ENCODE results near the gene PLEKHG5.

DNA sequence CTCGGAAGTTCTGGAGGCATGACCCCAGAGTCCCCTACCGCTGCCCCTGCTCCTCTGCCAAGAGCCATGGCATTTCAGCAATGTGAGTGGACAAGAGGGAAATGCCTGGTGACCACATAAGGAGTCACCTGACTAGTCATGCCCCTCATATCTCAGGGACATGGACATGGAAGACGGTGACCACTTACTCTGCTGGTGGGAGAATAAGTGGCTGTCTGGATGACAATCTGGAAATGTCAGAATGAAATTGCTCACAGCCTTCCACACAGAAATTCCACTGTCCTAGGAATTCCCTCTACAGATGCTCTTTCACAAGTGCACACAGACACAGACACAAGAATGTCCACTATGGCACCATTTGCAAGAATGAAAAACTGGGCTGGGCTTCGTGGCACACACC lies 24.3 kb upstream of the PLEKHG5 start:
- TF ChIP-seq, protein P1, sequence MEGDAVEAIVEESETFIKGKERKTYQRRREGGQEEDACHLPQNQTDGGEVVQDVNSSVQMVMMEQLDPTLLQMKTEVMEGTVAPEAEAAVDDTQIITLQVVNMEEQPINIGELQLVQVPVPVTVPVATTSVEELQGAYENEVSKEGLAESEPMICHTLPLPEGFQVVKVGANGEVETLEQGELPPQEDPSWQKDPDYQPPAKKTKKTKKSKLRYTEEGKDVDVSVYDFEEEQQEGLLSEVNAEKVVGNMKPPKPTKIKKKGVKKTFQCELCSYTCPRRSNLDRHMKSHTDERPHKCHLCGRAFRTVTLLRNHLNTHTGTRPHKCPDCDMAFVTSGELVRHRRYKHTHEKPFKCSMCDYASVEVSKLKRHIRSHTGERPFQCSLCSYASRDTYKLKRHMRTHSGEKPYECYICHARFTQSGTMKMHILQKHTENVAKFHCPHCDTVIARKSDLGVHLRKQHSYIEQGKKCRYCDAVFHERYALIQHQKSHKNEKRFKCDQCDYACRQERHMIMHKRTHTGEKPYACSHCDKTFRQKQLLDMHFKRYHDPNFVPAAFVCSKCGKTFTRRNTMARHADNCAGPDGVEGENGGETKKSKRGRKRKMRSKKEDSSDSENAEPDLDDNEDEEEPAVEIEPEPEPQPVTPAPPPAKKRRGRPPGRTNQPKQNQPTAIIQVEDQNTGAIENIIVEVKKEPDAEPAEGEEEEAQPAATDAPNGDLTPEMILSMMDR (IDR thresholded peaks at IDR 0.05; ENCODE audit: low read depth, low read length, missing input control), result no peak
- no peak for TF ChIP-seq GABPA (IDR thresholded peaks at IDR 0.05 in 1 of 2, conservative IDR thresholded peaks at IDR 0.05 in 1 of 2)
- TF ChIP-seq SP1 (IDR thresholded peaks at IDR 0.05), result no peak
- TF ChIP-seq, protein P2, sequence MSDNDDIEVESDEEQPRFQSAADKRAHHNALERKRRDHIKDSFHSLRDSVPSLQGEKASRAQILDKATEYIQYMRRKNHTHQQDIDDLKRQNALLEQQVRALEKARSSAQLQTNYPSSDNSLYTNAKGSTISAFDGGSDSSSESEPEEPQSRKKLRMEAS (IDR thresholded peaks at IDR 0.05), result no peak
